Progenitor cell of endocrine pancreas (in vitro differentiated cells): ENCODE data around the gene PAOX. TPM values are rescaled to one million over a fixed set of nuclear protein-coding genes. Genes with fewer than 3 reads are reported as not detected.
"Not testable (repeated sequence)": the region's sequence is repeated elsewhere in the genome, so short reads cannot be mapped to it uniquely, and the experiment has no call there.

ENCODE experiments used
- DNase-seq: peaks from one replicate; pipeline ENCODE4 v3.0.0; 2021; ENCODE audit warnings: low spot score; ENCODE audit not compliant: unreplicated experiment
- H3K27ac Mint-ChIP-seq: 2 replicates; pipeline ENCODE4 v1.8.0; 2021; ENCODE audit warnings: mild to moderate bottlenecking, moderate library complexity, mixed read lengths
- H3K27me3 Mint-ChIP-seq: 2 replicates; pipeline ENCODE4 v1.8.0; 2021; ENCODE audit warnings: mixed read lengths
- H3K36me3 Mint-ChIP-seq: 2 replicates; pipeline ENCODE4 v1.8.0; 2022; ENCODE audit warnings: mixed read lengths; ENCODE audit not compliant: insufficient read depth
- H3K4me1 Mint-ChIP-seq: 2 replicates; pipeline ENCODE4 v1.8.0; 2021; ENCODE audit warnings: low read depth, mixed read lengths
- H3K4me3 Mint-ChIP-seq: 2 replicates; pipeline ENCODE4 v1.8.0; 2021; ENCODE audit warnings: low read depth, mild to moderate bottlenecking, moderate library complexity, mixed read lengths
- H3K9me3 Mint-ChIP-seq: 2 replicates; pipeline ENCODE4 v1.8.0; 2021; ENCODE audit warnings: low read depth, mixed read lengths
- CTCF ChIP-seq: fragments of 200-600 bp; sonication (generic); IDR thresholded peaks from one replicate; pipeline ENCODE4 v1.5.0; 2021; ENCODE audit warnings: antibody characterized with exemption, mild to moderate bottlenecking; ENCODE audit not compliant: unreplicated experiment
- total RNA-seq: library from RNA; stranded (reverse); gene quantifications from 2 replicates; pipeline ENCODE4 v1.2.1, GENCODE V29; 2021

Gene PAOX
- total RNA-seq, 1 donor from 2014 or later = 11.9 TPM

GRCh38 chr10:133422807-133423771 lies 44.0 kb downstream of the PAOX start:
- no peaks in the 10 kb centered on the region for H3K4me1 Mint-ChIP-seq
- DNase-seq = no peak
- H3K9me3 Mint-ChIP-seq = no peaks in the 10 kb centered on the region
- no peak overlapping the region for H3K27ac Mint-ChIP-seq
- H3K27me3 Mint-ChIP-seq = peaks cover 8% of the 10 kb centered on the region
- peaks cover 6% of the 10 kb centered on the region for H3K36me3 Mint-ChIP-seq
- no peak for TF ChIP-seq CTCF
- peak overlapping the region; percentile 37 for H3K4me3 Mint-ChIP-seq

- H3K27ac Mint-ChIP-seq, H3K4me3 Mint-ChIP-seq, DNase-seq, H3K9me3 Mint-ChIP-seq, H3K36me3 Mint-ChIP-seq, H3K27me3 Mint-ChIP-seq, H3K4me1 Mint-ChIP-seq: not testable (repeated sequence)
These were observed 45.0 kb downstream of the PAOX start for GRCh38 chr10:133424102-133424501.

GRCh38 chr10:133424601-133425000 lies 45.5 kb downstream of the PAOX start, which contains the start of gene SPRN:
Gene SPRN, minus strand, starts transcription at chr10:133424625. Its CDS starts 944 bp downstream, at chr10:133423681.
- H3K27me3 Mint-ChIP-seq, DNase-seq, H3K36me3 Mint-ChIP-seq, H3K27ac Mint-ChIP-seq, H3K4me1 Mint-ChIP-seq, H3K9me3 Mint-ChIP-seq: not testable (repeated sequence)
- peak within 1 kb of the TSS; percentile 37 for H3K4me3 Mint-ChIP-seq

- H3K27ac Mint-ChIP-seq, H3K4me3 Mint-ChIP-seq, H3K36me3 Mint-ChIP-seq, H3K27me3 Mint-ChIP-seq, DNase-seq, H3K4me1 Mint-ChIP-seq, H3K9me3 Mint-ChIP-seq: not testable (repeated sequence)
These were observed 50.5 kb downstream of the PAOX start for GRCh38 chr10:133429571-133429970.

GRCh38 chr10:133431888-133432613 lies 53.0 kb downstream of the PAOX start:
- H3K27ac Mint-ChIP-seq, H3K36me3 Mint-ChIP-seq, H3K27me3 Mint-ChIP-seq, H3K4me1 Mint-ChIP-seq, DNase-seq, H3K4me3 Mint-ChIP-seq: not testable (repeated sequence)
- H3K9me3 Mint-ChIP-seq = peaks cover 16% of the 10 kb centered on the region

- H3K36me3 Mint-ChIP-seq, H3K4me1 Mint-ChIP-seq, DNase-seq, H3K4me3 Mint-ChIP-seq, H3K27ac Mint-ChIP-seq, H3K27me3 Mint-ChIP-seq: not testable (repeated sequence)
- H3K9me3 Mint-ChIP-seq = peaks cover 20% of the 10 kb centered on the region
These were observed 53.7 kb downstream of the PAOX start for GRCh38 chr10:133432789-133433188.

GRCh38 chr10:133438711-133439273 lies 59.7 kb downstream of the PAOX start:
- H3K4me1 Mint-ChIP-seq = no peaks in the 10 kb centered on the region
- H3K9me3 Mint-ChIP-seq = peaks cover 34% of the 10 kb centered on the region
- no peak overlapping the region for H3K27ac Mint-ChIP-seq
- no peak for DNase-seq
- TF ChIP-seq CTCF = no peak
- H3K27me3 Mint-ChIP-seq = no peaks in the 10 kb centered on the region
- H3K4me3 Mint-ChIP-seq = no peak overlapping the region
- peaks cover 3% of the 10 kb centered on the region for H3K36me3 Mint-ChIP-seq
